Measurements from ENCODE around the gene NPFF.

Gene NPFF

DNA sequence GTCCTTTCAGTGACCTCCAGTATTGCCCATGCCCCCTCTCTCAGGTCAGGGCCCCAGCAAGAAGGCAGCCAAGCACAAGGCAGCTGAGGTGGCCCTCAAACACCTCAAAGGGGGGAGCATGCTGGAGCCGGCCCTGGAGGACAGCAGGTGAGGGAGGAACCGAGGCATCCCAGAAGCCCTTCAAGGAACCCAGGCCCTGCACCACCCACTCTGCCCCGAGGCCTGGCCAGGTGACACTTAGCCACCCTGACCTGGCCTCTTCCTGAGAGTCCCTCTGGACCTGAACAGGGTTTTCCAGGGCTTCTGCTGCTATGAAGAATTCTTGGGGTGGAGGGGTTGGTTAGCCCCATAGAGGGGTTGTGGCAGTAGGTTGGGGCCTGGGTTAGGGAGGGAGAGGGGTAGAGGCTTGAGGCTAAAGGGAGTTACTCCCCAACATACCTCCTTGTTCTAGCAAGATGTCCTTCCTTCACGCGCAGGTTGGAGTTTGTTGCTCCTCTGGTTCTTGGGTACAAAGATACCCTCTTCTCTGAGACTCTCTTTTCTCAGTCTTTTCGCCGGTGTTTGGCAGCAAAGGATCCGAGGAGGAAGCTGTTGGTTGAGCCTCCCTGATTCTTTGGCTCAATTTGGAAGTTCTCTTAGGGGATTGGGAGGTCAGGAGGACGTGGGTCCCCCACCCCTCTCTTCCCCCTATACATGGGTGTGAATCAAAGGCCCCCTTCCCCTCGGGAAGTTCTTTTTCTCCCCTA lies 4.1 kb downstream of the NPFF start:
- no peak overlapping the region for H3K4me3 ChIP-seq (ENCODE audit: insufficient read depth, low read depth, low read length)
- H3K9me3 ChIP-seq (ENCODE audit: control insufficient read depth, low read length) = no peaks in the 10 kb centered on the region
- no peak overlapping the region for H3K27ac ChIP-seq (ENCODE audit: insufficient read depth, low read depth, low read length, poor library complexity, severe bottlenecking)
- H3K36me3 ChIP-seq (ENCODE audit: control insufficient read depth, insufficient read depth, low read length) = peaks cover 14% of the 10 kb centered on the region
- peaks cover 14% of the 10 kb centered on the region for H3K4me1 ChIP-seq (ENCODE audit: control insufficient read depth, insufficient read depth, low read length)
- no peaks in the 10 kb centered on the region for H3K27me3 ChIP-seq (ENCODE audit: control insufficient read depth, insufficient read depth, low read length, poor library complexity, severe bottlenecking)
- WGBS, 2 experiments = 88 to 91% methylated on average over 10 of the region's 10 CpGs

DNA sequence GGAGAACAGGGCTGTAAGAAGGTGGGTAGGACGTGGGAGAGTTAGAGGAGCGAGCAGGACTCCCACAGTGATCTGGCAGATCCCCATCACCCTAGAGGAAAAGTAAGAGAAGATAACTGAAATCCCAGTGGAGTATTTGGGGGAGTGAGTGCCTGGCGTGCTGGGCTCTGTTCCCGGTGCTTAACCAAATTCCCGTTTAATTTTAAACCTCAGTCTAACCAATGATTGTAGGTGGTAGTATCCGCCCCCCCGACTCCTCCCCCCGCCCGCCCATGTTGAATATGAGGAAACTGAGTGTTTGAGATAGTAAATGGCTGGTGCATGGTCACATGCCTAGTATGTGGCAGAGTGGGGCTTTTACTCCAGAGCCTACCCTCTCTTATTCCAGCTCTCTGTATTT lies 5.0 kb downstream of the NPFF start:
- Histone ChIP-seq H3K4me3 (ENCODE audit: insufficient read depth, low read depth, low read length) (peak overlapping the region; percentile 77), H3K4me1 (ENCODE audit: control insufficient read depth, insufficient read depth, low read length) (peaks cover 16% of the 10 kb centered on the region), H3K9me3 (ENCODE audit: control insufficient read depth, low read length) (no peaks in the 10 kb centered on the region), H3K36me3 (ENCODE audit: control insufficient read depth, insufficient read depth, low read length) (peaks cover 14% of the 10 kb centered on the region), H3K27me3 (ENCODE audit: control insufficient read depth, insufficient read depth, low read length, poor library complexity, severe bottlenecking) (no peaks in the 10 kb centered on the region), H3K27ac (ENCODE audit: insufficient read depth, low read depth, low read length, poor library complexity, severe bottlenecking) (no peak overlapping the region)
- 95% methylated on average over 9 of the region's 9 CpGs for WGBS, 2 experiments

DNA sequence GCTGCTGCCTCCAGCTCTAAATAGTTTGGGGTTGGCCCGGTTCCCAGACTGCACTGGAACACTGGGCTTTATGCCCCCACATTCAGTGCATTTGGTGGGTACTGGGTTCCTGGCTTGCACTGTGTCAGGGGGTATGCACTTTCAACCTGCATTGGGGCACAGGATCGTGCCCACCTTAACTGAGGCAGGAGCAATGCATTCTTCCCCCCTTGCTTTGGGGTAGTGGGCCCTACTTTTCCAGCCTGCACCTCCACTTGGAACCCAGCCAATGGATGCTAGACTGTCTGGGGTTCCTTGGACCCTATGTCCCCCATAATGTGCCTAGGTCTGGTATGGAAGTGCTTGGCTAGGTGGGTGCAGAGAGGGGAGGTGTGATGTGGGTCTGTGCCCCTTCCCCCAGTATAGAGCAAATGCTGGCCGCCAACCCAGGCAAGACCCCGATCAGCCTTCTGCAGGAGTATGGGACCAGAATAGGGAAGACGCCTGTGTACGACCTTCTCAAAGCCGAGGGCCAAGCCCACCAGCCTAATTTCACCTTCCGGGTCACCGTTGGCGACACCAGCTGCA lies 5.6 kb downstream of the NPFF start:
- Histone ChIP-seq H3K36me3 (ENCODE audit: control insufficient read depth, insufficient read depth, low read length) (peaks cover 14% of the 10 kb centered on the region), H3K9me3 (ENCODE audit: control insufficient read depth, low read length) (no peaks in the 10 kb centered on the region), H3K4me1 (ENCODE audit: control insufficient read depth, insufficient read depth, low read length) (peaks cover 21% of the 10 kb centered on the region), H3K4me3 (ENCODE audit: insufficient read depth, low read depth, low read length) (peak overlapping the region; percentile 77), H3K27me3 (ENCODE audit: control insufficient read depth, insufficient read depth, low read length, poor library complexity, severe bottlenecking) (no peaks in the 10 kb centered on the region), H3K27ac (ENCODE audit: insufficient read depth, low read depth, low read length, poor library complexity, severe bottlenecking) (peak overlapping the region; percentile 99)
- 82 to 83% methylated on average over 10 of the region's 10 CpGs for WGBS, 2 experiments

- Histone ChIP-seq H3K27me3 (ENCODE audit: control insufficient read depth, insufficient read depth, low read length, poor library complexity, severe bottlenecking) (no peaks in the 10 kb centered on the region), H3K4me3 (ENCODE audit: insufficient read depth, low read depth, low read length) (peak within 1 kb of the TSS; percentile 77), H3K4me1 (ENCODE audit: control insufficient read depth, insufficient read depth, low read length) (peaks cover 26% of the 10 kb centered on the region), H3K9me3 (ENCODE audit: control insufficient read depth, low read length) (no peaks in the 10 kb centered on the region), H3K27ac (ENCODE audit: insufficient read depth, low read depth, low read length, poor library complexity, severe bottlenecking) (peak within 1 kb of the TSS; percentile 99), H3K36me3 (ENCODE audit: control insufficient read depth, insufficient read depth, low read length) (peaks cover 14% of the 10 kb centered on the region)
- WGBS, 2 experiments = 0% methylated on average over 74 of the region's 74 CpGs
Observed at GRCh38 chr12:53500776-53501614, 6.3 kb downstream of the NPFF start, which contains the start of gene TARBP2. TSS of gene TARBP2 (plus strand) at chr12:53501283. CDS start at chr12:53501409, 126 bp downstream.

DNA sequence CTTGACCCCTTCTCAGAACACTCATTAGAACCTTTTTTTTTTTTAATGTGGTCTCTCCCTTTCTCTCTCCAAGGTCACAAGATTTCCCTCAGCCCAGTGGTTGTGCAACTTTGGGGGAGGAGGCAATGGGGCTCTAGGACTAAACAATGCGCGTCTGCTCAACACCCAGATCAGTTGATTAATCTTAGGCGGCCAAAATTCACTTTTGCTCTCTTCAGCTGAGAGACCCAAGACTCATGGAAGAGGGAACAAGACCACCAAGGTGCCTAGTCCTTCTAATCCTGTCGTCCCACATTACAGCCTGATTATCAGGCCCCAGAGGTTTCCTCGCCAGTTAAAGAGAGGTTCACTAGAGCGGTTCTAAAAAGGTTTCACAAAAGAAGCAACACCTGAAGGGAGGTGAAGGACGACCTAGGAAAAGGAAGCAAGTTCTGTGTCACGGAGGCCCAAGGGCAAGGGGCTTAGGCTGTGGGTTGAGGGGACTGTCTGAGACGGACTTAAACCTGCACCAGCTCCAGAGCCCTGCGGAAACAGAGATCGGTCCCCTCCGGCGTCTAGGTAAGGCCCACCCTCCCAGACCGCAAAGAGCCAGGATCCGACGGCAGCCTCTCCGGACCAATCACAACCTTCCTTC lies 7.0 kb downstream of the NPFF start:
- H3K27ac ChIP-seq (ENCODE audit: insufficient read depth, low read depth, low read length, poor library complexity, severe bottlenecking) = peak overlapping the region; percentile 99
- H3K36me3 ChIP-seq (ENCODE audit: control insufficient read depth, insufficient read depth, low read length) = peaks cover 8% of the 10 kb centered on the region
- peaks cover 26% of the 10 kb centered on the region for H3K4me1 ChIP-seq (ENCODE audit: control insufficient read depth, insufficient read depth, low read length)
- peak overlapping the region; percentile 77 for H3K4me3 ChIP-seq (ENCODE audit: insufficient read depth, low read depth, low read length)
- WGBS, 2 experiments = 12% methylated on average over 17 of the region's 17 CpGs
- H3K27me3 ChIP-seq (ENCODE audit: control insufficient read depth, insufficient read depth, low read length, poor library complexity, severe bottlenecking) = no peaks in the 10 kb centered on the region
- no peaks in the 10 kb centered on the region for H3K9me3 ChIP-seq (ENCODE audit: control insufficient read depth, low read length)

DNA sequence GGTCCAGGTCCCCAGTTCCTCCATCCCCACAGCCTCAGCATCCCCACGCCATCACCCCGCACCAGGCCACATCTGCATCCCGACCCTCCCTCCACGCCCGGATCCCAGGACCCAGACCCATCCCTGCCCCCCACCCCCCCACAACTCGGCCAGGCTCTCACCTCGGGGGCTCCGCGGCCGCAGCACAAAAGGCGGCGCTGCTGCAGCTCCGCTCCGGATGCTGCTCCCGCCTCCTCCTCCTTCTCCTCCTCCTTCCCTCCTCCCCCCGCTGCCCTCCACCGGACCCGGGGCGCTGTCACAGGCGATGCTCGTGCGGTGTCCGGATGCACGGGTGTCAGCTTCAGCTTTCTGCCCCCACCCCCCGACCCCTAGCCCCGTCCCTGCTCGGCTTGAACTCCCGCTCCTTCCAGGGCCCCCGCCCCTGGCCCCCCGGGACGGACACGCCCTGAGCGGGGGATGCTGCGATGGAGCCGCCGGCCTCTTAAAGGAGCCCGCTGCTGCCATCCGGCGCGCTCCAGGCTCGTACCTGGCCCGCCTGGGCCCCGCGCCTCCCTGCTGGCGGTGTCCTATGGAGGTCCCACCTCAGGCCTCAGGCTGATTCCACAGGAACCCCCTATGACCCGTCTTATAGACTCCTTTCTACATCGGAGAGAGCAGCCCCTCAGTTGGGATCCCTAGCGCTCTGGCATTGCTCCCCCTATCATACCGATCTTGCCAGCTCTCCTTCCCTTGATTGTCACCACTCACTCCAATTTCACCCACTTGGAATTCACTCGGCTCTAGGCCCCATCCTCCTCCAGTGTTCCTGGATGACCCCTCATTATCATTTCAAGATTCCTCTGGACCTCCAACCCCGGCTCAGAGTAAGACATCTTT lies 7.8 kb downstream of the NPFF start, which contains the start of gene MAP3K12:
TSS of gene MAP3K12 (minus strand) at position 193 of the 876 bp plus-strand sequence. CDS start 12,067 bp downstream, outside the sequence.
- H3K36me3 ChIP-seq (ENCODE audit: control insufficient read depth, insufficient read depth, low read length) = peaks cover 2% of the 10 kb centered on the region
- H3K9me3 ChIP-seq (ENCODE audit: control insufficient read depth, low read length) = no peaks in the 10 kb centered on the region
- 1% methylated on average over 50 to 51 of the region's 51 CpGs for WGBS, 2 experiments
- H3K27ac ChIP-seq (ENCODE audit: insufficient read depth, low read depth, low read length, poor library complexity, severe bottlenecking) = peak within 1 kb of the TSS; percentile 99
- H3K27me3 ChIP-seq (ENCODE audit: control insufficient read depth, insufficient read depth, low read length, poor library complexity, severe bottlenecking) = no peaks in the 10 kb centered on the region
- H3K4me1 ChIP-seq (ENCODE audit: control insufficient read depth, insufficient read depth, low read length) = peaks cover 30% of the 10 kb centered on the region
- H3K4me3 ChIP-seq (ENCODE audit: insufficient read depth, low read depth, low read length) = peak within 1 kb of the TSS; percentile 77

- no peaks in the 10 kb centered on the region for H3K9me3 ChIP-seq (ENCODE audit: control insufficient read depth, low read length)
- H3K36me3 ChIP-seq (ENCODE audit: control insufficient read depth, insufficient read depth, low read length) = no peaks in the 10 kb centered on the region
- peaks cover 42% of the 10 kb centered on the region for H3K4me1 ChIP-seq (ENCODE audit: control insufficient read depth, insufficient read depth, low read length)
- H3K27ac ChIP-seq (ENCODE audit: insufficient read depth, low read depth, low read length, poor library complexity, severe bottlenecking) = peak overlapping the region; percentile 77
- no peaks in the 10 kb centered on the region for H3K27me3 ChIP-seq (ENCODE audit: control insufficient read depth, insufficient read depth, low read length, poor library complexity, severe bottlenecking)
- 66 to 69% methylated on average over 2 of the region's 2 CpGs for WGBS, 2 experiments
- H3K4me3 ChIP-seq (ENCODE audit: insufficient read depth, low read depth, low read length) = peak overlapping the region; percentile 77
Observed at GRCh38 chr12:53498235-53498630, 9.1 kb downstream of the NPFF start.

GRCh38 chr12:53497461-53497860 lies 9.8 kb downstream of the NPFF start:
- WGBS, 2 experiments = 94 to 98% methylated on average over 2 to 3 of the region's 3 CpGs

GRCh38 chr12:53496752-53497032 lies 10.6 kb downstream of the NPFF start:
- H3K9me3 ChIP-seq (ENCODE audit: control insufficient read depth, low read length) = no peaks in the 10 kb centered on the region
- peaks cover 40% of the 10 kb centered on the region for H3K4me1 ChIP-seq (ENCODE audit: control insufficient read depth, insufficient read depth, low read length)
- no peak overlapping the region for H3K4me3 ChIP-seq (ENCODE audit: insufficient read depth, low read depth, low read length)
- no peaks in the 10 kb centered on the region for H3K36me3 ChIP-seq (ENCODE audit: control insufficient read depth, insufficient read depth, low read length)
- no peak overlapping the region for H3K27ac ChIP-seq (ENCODE audit: insufficient read depth, low read depth, low read length, poor library complexity, severe bottlenecking)
- WGBS, 2 experiments = 71 to 83% methylated on average over 1 of the region's 1 CpG
- H3K27me3 ChIP-seq (ENCODE audit: control insufficient read depth, insufficient read depth, low read length, poor library complexity, severe bottlenecking) = no peaks in the 10 kb centered on the region

More at GRCh38 chr12:53497461-53497860, 9.8 kb downstream of the NPFF start:
- no peak overlapping the region for H3K27ac ChIP-seq (ENCODE audit: insufficient read depth, low read depth, low read length, poor library complexity, severe bottlenecking)
- no peaks in the 10 kb centered on the region for H3K27me3 ChIP-seq (ENCODE audit: control insufficient read depth, insufficient read depth, low read length, poor library complexity, severe bottlenecking)
- H3K36me3 ChIP-seq (ENCODE audit: control insufficient read depth, insufficient read depth, low read length) = no peaks in the 10 kb centered on the region
- peaks cover 45% of the 10 kb centered on the region for H3K4me1 ChIP-seq (ENCODE audit: control insufficient read depth, insufficient read depth, low read length)
- no peaks in the 10 kb centered on the region for H3K9me3 ChIP-seq (ENCODE audit: control insufficient read depth, low read length)
- H3K4me3 ChIP-seq (ENCODE audit: insufficient read depth, low read depth, low read length) = no peak overlapping the region
